OCI-LY1 (cell line): ENCODE results near the gene P2RY14.

Experiments
- H2AFZ ChIP-seq: fragments of 200-600 bp; sonication (generic), shearing (Covaris generic); 2 replicates; pipeline ENCODE4 v1.6.0; 2014; ENCODE audit warnings: antibody characterized with exemption, mild to moderate bottlenecking, low read length
- H3F3A ChIP-seq: fragments of 200-600 bp; sonication (generic), shearing (Covaris generic); 2 replicates; pipeline ENCODE4 v1.6.0; 2014; ENCODE audit warnings: mild to moderate bottlenecking, antibody characterized with exemption, low read length, moderate library complexity; ENCODE audit not compliant: insufficient read depth
- H3K27ac ChIP-seq: fragments of 200-600 bp; sonication (generic); 2 replicates; pipeline ENCODE4 v1.5.1; 2014; ENCODE audit warnings: low read length, mixed run types, mild to moderate bottlenecking, low read depth; ENCODE audit not compliant: poor library complexity, severe bottlenecking
- H3K27me3 ChIP-seq: fragments of 200-600 bp; sonication (generic); 2 replicates; pipeline ENCODE4 v1.6.0; 2014; ENCODE audit warnings: antibody characterized with exemption, mild to moderate bottlenecking, low read length, moderate library complexity; ENCODE audit not compliant: insufficient read depth
- H3K36me3 ChIP-seq: fragments of 200-600 bp; sonication (generic); 2 replicates; pipeline ENCODE4 v1.6.1; 2014; ENCODE audit warnings: mild to moderate bottlenecking, antibody characterized with exemption, low read length, moderate library complexity, mixed read lengths; ENCODE audit not compliant: insufficient read depth
- H3K4me1 ChIP-seq: fragments of 200-600 bp; sonication (generic); 2 replicates; pipeline ENCODE4 v1.5.1; 2014; ENCODE audit warnings: mild to moderate bottlenecking, low read length, moderate library complexity; ENCODE audit not compliant: insufficient read depth, severe bottlenecking
- H3K4me2 ChIP-seq: fragments of 200-600 bp; sonication (generic), shearing (Covaris generic); 2 replicates; pipeline ENCODE4 v1.6.1; 2014; ENCODE audit warnings: low read length
- H3K4me3 ChIP-seq: fragments of 200-600 bp; sonication (generic); 2 replicates; pipeline ENCODE4 v1.5.1; 2014; ENCODE audit warnings: low read length, low read depth, mild to moderate bottlenecking, mixed read lengths; ENCODE audit not compliant: poor library complexity, severe bottlenecking
- H3K79me2 ChIP-seq: fragments of 200-600 bp; shearing (Covaris generic); 2 replicates; pipeline ENCODE4 v1.6.1; 2016; ENCODE audit warnings: mixed run types, low read length, mixed read lengths; ENCODE audit not compliant: insufficient read depth
- H3K9ac ChIP-seq: fragments of 200-600 bp; sonication (generic), shearing (Covaris generic); 2 replicates; pipeline ENCODE4 v1.6.1; 2014; ENCODE audit warnings: mild to moderate bottlenecking, low read length, mixed read lengths
- H3K9me2 ChIP-seq: fragments of 200-600 bp; sonication (generic), shearing (Covaris generic); 2 replicates; pipeline ENCODE4 v1.6.1; 2014; ENCODE audit warnings: low read depth, mild to moderate bottlenecking, low read length, mixed read lengths
- H3K9me3 ChIP-seq: fragments of 200-600 bp; shearing (Covaris generic); 2 replicates; pipeline ENCODE4 v1.6.1; 2014; ENCODE audit warnings: low read length, mixed read lengths
- H4K20me1 ChIP-seq: fragments of 200-600 bp; sonication (generic), shearing (Covaris generic); 2 replicates; pipeline ENCODE4 v1.6.0; 2016; ENCODE audit warnings: mild to moderate bottlenecking, low read length; ENCODE audit not compliant: insufficient read depth
- CTCF ChIP-seq: fragments of 200-600 bp; sonication (generic), shearing (Covaris generic); IDR thresholded peaks from 2 replicates; pipeline ENCODE4 v1.5.1; 2017; ENCODE audit warnings: mild to moderate bottlenecking, antibody characterized with exemption, low read length, moderate library complexity, mixed read lengths
- EZH2 ChIP-seq: fragments of 200-600 bp; sonication (generic), shearing (Covaris generic); IDR thresholded peaks from 2 replicates; pipeline ENCODE4 v1.8.0; 2017; ENCODE audit warnings: borderline replicate concordance, mixed run types, mild to moderate bottlenecking, antibody characterized with exemption, low read length, moderate library complexity, mixed read lengths

P2RY14 gene

DNA sequence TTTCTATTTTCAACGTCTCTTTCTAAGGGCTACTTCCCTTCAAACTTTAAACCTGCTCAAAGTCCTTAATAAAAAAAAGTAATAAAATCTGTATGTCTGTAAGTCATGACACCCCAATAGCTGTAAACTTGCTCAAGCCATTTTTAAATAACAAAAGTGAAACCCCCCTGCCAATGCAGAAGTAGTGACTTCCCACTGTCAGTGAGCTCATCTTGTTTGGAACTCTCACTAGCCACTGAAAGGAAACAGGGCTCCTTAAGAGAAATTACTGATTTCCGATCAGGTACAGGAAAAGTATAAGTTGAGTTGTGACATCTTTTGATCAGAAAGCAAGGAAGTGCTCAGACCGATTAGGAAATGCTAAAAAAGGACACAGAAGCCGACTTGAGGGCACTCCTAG lies 47.7 kb downstream of the P2RY14 start:
- no peaks in the 10 kb centered on the region for H3K36me3 ChIP-seq
- H3K27ac ChIP-seq: no peak overlapping the region
- H4K20me1 ChIP-seq: no peaks in the 10 kb centered on the region
- H3K9me3 ChIP-seq: no peaks in the 10 kb centered on the region
- H3K9ac ChIP-seq: no peak overlapping the region
- H3K4me2 ChIP-seq: peak overlapping the region; percentile 1; the same call in 1 of the 2 replicates
- TF ChIP-seq CTCF: no peak
- no peak for TF ChIP-seq EZH2
- H3F3A ChIP-seq: no peaks in the 10 kb centered on the region
- peaks cover 32% of the 10 kb centered on the region for H3K4me1 ChIP-seq
- no peaks in the 10 kb centered on the region for H3K9me2 ChIP-seq
- H2AFZ ChIP-seq: no peak overlapping the region
- H3K79me2 ChIP-seq: no peaks in the 10 kb centered on the region
- no peaks in the 10 kb centered on the region for H3K27me3 ChIP-seq
- no peak overlapping the region for H3K4me3 ChIP-seq

- H3K9ac ChIP-seq: no peak overlapping the region
- no peaks in the 10 kb centered on the region for H3K79me2 ChIP-seq
- no peaks in the 10 kb centered on the region for H3K9me3 ChIP-seq
- H3K36me3 ChIP-seq: no peaks in the 10 kb centered on the region
- H3K27me3 ChIP-seq: no peaks in the 10 kb centered on the region
- no peak overlapping the region for H3K4me2 ChIP-seq
- H3F3A ChIP-seq: no peaks in the 10 kb centered on the region
- TF ChIP-seq EZH2 (no peak), CTCF (no peak)
- no peaks in the 10 kb centered on the region for H3K9me2 ChIP-seq
- peaks cover 32% of the 10 kb centered on the region for H3K4me1 ChIP-seq
- no peak overlapping the region for H2AFZ ChIP-seq
- H3K4me3 ChIP-seq: no peak overlapping the region
- no peaks in the 10 kb centered on the region for H4K20me1 ChIP-seq
- peak overlapping the region; percentile 48 for H3K27ac ChIP-seq
Measured at GRCh38 chr3:151228666-151229040, 49.7 kb downstream of the P2RY14 start.

- H3K4me3 ChIP-seq: no peak overlapping the region
- H3K27me3 ChIP-seq: no peaks in the 10 kb centered on the region
- no peaks in the 10 kb centered on the region for H3F3A ChIP-seq
- no peaks in the 10 kb centered on the region for H3K79me2 ChIP-seq
- H3K9me3 ChIP-seq: no peaks in the 10 kb centered on the region
- H4K20me1 ChIP-seq: no peaks in the 10 kb centered on the region
- H3K9ac ChIP-seq: no peak overlapping the region
- H2AFZ ChIP-seq: no peak overlapping the region
- peak overlapping the region; percentile 48 for H3K27ac ChIP-seq
- TF ChIP-seq EZH2 (no peak), CTCF (peak; percentile 99)
- H3K4me1 ChIP-seq: peaks cover 32% of the 10 kb centered on the region
- no peaks in the 10 kb centered on the region for H3K36me3 ChIP-seq
- H3K4me2 ChIP-seq: peak overlapping the region; percentile 9; the same call in 1 of the 2 replicates
- no peaks in the 10 kb centered on the region for H3K9me2 ChIP-seq
Measured at GRCh38 chr3:151227807-151228665, 50.3 kb downstream of the P2RY14 start.
